ENCODE measurements around the gene TENT4B.

The TENT4B gene

DNA sequence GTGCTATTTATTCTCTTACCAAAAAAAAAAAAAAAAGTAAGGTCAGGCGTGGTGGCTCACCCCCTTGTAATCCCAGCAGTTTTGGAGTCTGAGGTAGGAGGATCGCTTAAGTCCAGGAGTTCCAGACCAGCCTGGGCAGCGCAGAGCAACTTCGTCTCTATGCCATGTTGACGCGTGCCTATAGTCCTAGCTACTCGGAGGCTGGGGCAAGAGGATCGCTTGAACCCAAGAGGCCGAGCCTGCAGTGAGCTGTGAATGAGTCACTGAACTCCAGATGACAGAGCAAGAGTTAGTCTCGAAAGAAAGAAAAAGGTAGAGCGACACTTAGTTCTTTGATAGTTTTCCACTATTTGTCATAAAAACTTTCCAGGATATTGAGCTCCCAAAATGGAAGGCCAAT is 1.4 kb upstream of the TENT4B start:
- Histone ChIP-seq H3K4me3 (ENCODE audit: low read length) (peak overlapping the region; percentile 82), H3K9me2 (replicated peaks; ENCODE audit: control insufficient read depth, low read length) (no peaks in the 10 kb centered on the region), H3K4me2 (ENCODE audit: low read length) (peak overlapping the region; percentile 83), H3K79me2 (ENCODE audit: control insufficient read depth, low read length) (peaks cover 31% of the 10 kb centered on the region), H3F3A (ENCODE audit: control insufficient read depth, insufficient read depth) (peaks cover 5% of the 10 kb centered on the region; the same call in 1 of the 2 replicates), H3K9me3 (ENCODE audit: control insufficient read depth, insufficient read depth, low read length) (no peaks in the 10 kb centered on the region), H3K36me3 (ENCODE audit: control insufficient read depth, low read length) (peaks cover 6% of the 10 kb centered on the region; the same call in 1 of the 2 replicates), H3K27ac (ENCODE audit: low read depth, low read length) (peak overlapping the region; percentile 73; the same call in 1 of the 2 replicates), H3K4me1 (ENCODE audit: control insufficient read depth, low read length) (peaks cover 36% of the 10 kb centered on the region), H3K27me3 (ENCODE audit: control insufficient read depth, low read length) (no peaks in the 10 kb centered on the region), H4K20me1 (ENCODE audit: control insufficient read depth, insufficient read depth, low read depth, low read length) (peaks cover 19% of the 10 kb centered on the region)
- TF ChIP-seq, protein P1, sequence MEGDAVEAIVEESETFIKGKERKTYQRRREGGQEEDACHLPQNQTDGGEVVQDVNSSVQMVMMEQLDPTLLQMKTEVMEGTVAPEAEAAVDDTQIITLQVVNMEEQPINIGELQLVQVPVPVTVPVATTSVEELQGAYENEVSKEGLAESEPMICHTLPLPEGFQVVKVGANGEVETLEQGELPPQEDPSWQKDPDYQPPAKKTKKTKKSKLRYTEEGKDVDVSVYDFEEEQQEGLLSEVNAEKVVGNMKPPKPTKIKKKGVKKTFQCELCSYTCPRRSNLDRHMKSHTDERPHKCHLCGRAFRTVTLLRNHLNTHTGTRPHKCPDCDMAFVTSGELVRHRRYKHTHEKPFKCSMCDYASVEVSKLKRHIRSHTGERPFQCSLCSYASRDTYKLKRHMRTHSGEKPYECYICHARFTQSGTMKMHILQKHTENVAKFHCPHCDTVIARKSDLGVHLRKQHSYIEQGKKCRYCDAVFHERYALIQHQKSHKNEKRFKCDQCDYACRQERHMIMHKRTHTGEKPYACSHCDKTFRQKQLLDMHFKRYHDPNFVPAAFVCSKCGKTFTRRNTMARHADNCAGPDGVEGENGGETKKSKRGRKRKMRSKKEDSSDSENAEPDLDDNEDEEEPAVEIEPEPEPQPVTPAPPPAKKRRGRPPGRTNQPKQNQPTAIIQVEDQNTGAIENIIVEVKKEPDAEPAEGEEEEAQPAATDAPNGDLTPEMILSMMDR (IDR thresholded peaks at IDR 0.05; ENCODE audit: low read depth, low read length, poor library complexity, severe bottlenecking): no peak
- no peak for TF ChIP-seq EZH2phosphoT487 (IDR thresholded peaks at IDR 0.05; ENCODE audit: borderline replicate concordance, low read length)

DNA sequence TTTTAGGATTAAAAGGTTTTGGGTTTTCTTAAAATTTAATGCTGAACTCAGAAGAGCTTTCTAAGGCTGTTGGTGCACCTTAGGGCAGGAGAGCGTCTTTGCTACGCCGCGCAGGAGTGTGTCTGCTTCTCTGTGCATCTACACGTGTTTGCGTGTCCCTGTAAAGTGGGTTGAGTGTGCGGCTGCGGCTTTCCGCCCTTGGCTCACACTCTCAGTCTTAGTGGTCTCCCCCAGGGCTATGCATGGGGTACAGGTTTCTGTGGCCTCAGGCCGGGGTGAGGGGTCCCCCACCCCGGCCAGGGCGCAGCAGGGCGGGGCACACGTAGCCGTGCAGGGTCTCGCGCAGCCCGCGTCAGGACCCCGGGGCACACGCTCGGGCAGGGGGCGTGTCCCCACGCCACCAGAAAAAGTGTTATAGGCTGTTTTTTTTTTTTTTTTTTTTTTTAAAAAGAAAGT is 727 bp upstream of the TENT4B start:
- Histone ChIP-seq H3K4me1 (ENCODE audit: control insufficient read depth, low read length) (peaks cover 36% of the 10 kb centered on the region), H3K79me2 (ENCODE audit: control insufficient read depth, low read length) (peaks cover 37% of the 10 kb centered on the region), H3K9me2 (replicated peaks; ENCODE audit: control insufficient read depth, low read length) (no peaks in the 10 kb centered on the region), H3K36me3 (ENCODE audit: control insufficient read depth, low read length) (peaks cover 6% of the 10 kb centered on the region; the same call in 1 of the 2 replicates), H3K27me3 (ENCODE audit: control insufficient read depth, low read length) (no peaks in the 10 kb centered on the region), H3K4me2 (ENCODE audit: low read length) (peak overlapping the region; percentile 83), H3K27ac (ENCODE audit: low read depth, low read length) (peak overlapping the region; percentile 73), H3F3A (ENCODE audit: control insufficient read depth, insufficient read depth) (peaks cover 5% of the 10 kb centered on the region; the same call in 1 of the 2 replicates), H4K20me1 (ENCODE audit: control insufficient read depth, insufficient read depth, low read depth, low read length) (peaks cover 19% of the 10 kb centered on the region), H3K4me3 (ENCODE audit: low read length) (peak overlapping the region; percentile 82), H3K9me3 (ENCODE audit: control insufficient read depth, insufficient read depth, low read length) (no peaks in the 10 kb centered on the region)
- TF ChIP-seq, protein P1 (IDR thresholded peaks at IDR 0.05; ENCODE audit: low read depth, low read length, poor library complexity, severe bottlenecking): no peak
- no peak for TF ChIP-seq EZH2phosphoT487 (IDR thresholded peaks at IDR 0.05; ENCODE audit: borderline replicate concordance, low read length)

DNA sequence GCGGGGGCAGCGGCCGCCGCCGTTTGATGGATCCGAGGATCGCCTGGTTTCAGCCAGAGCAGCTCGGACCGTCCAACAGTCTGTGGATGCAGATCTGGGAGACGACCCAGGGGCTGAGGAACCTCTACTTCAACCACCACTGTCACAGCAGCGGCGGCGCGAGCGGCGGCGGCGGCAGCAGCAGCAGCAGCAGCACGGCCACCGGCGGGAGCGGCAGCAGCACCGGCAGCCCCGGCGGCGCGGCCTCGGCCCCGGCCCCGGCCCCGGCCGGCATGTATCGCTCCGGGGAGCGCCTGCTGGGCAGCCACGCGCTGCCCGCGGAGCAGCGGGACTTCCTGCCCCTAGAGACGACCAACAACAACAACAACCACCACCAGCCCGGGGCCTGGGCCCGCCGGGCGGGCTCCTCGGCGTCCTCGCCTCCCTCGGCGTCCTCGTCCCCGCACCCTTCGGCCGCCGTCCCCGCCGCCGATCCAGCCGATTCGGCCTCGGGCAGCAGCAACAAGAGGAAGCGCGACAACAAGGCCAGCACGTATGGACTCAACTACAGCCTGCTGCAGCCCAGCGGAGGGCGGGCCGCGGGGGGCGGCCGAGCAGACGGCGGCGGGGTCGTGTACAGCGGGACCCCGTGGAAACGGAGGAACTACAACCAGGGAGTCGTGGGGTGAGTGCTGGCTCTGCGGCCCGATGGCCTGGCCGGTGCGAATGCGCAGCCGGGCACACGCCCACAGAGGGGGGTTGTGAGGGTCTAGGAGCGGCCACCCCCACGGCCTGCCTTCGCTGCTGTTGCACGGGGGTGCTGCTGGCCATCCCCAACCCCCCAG is 702 bp downstream of the TENT4B start:
- Histone ChIP-seq H3K9me2 (replicated peaks; ENCODE audit: control insufficient read depth, low read length) (no peaks in the 10 kb centered on the region), H3K4me1 (ENCODE audit: control insufficient read depth, low read length) (peaks cover 36% of the 10 kb centered on the region), H3K4me3 (ENCODE audit: low read length) (peak overlapping the region; percentile 85), H3K27me3 (ENCODE audit: control insufficient read depth, low read length) (no peaks in the 10 kb centered on the region), H3F3A (ENCODE audit: control insufficient read depth, insufficient read depth) (peaks cover 5% of the 10 kb centered on the region; the same call in 1 of the 2 replicates), H3K36me3 (ENCODE audit: control insufficient read depth, low read length) (peaks cover 6% of the 10 kb centered on the region; the same call in 1 of the 2 replicates), H3K79me2 (ENCODE audit: control insufficient read depth, low read length) (peaks cover 51% of the 10 kb centered on the region), H4K20me1 (ENCODE audit: control insufficient read depth, insufficient read depth, low read depth, low read length) (peaks cover 20% of the 10 kb centered on the region), H3K9me3 (ENCODE audit: control insufficient read depth, insufficient read depth, low read length) (no peaks in the 10 kb centered on the region), H3K4me2 (ENCODE audit: low read length) (peak overlapping the region; percentile 86), H3K27ac (ENCODE audit: low read depth, low read length) (no peak overlapping the region)
- no peak for TF ChIP-seq EZH2phosphoT487 (IDR thresholded peaks at IDR 0.05; ENCODE audit: borderline replicate concordance, low read length)
- TF ChIP-seq, protein P1 (IDR thresholded peaks at IDR 0.05; ENCODE audit: low read depth, low read length, poor library complexity, severe bottlenecking): no peak
